Keratinocyte (primary cell): Measurements from ENCODE around the gene SLC12A6. TPM values are rescaled to one million over a fixed set of nuclear protein-coding genes. Genes with fewer than 3 reads are reported as not detected.

ENCODE experiments used
- DNase-seq: peaks from one replicate; pipeline ENCODE4 v3.0.0-alpha.2; 2011; ENCODE audit warnings: low read depth, missing footprints, low spot score
- FAIRE-seq: peaks from 2 replicates; lab custom pipeline; 2011; peaks lifted over from hg19 to GRCh38; lab: Jason Lieb, UNC
- H2AFZ ChIP-seq: 2 replicates; pipeline ENCODE4 v1.6.0; 2012; ENCODE audit warnings: low read length, control low read depth, inconsistent platforms; ENCODE audit not compliant: control insufficient read depth
- H3K27ac ChIP-seq: 2 replicates; pipeline ENCODE4 v1.5.1; 2011; ENCODE audit warnings: low read length; ENCODE audit not compliant: control insufficient read depth, insufficient read depth
- H3K27me3 ChIP-seq: 3 replicates; pipeline ENCODE4 v1.6.0; 2011; ENCODE audit warnings: low read length; ENCODE audit not compliant: control insufficient read depth, insufficient read depth; ENCODE audit errors: extremely low read depth
- H3K36me3 ChIP-seq, 2 experiments: 2 replicates in 1 of 2; 3 replicates in 1 of 2; pipeline ENCODE4 v1.5.1; 2011; ENCODE audit warnings: low read length in 2 of 2, mild to moderate bottlenecking in 1 of 2; ENCODE audit not compliant: control insufficient read depth in 2 of 2, insufficient read depth in 2 of 2; ENCODE audit errors: extremely low read depth in 1 of 2
- H3K4me1 ChIP-seq: 3 replicates; pipeline ENCODE4 v1.5.1; 2011; ENCODE audit warnings: low read length; ENCODE audit not compliant: control insufficient read depth, insufficient read depth; ENCODE audit errors: extremely low read depth
- H3K4me2 ChIP-seq: 3 replicates; pipeline ENCODE4 v1.6.0; 2011; ENCODE audit warnings: low read depth, low read length; ENCODE audit not compliant: control insufficient read depth, insufficient read depth; ENCODE audit errors: extremely low read depth
- H3K4me3 ChIP-seq, 3 experiments: fragments of 200-600 bp in 1 of 3; sonication (generic) in 1 of 3; 2 replicates in 2 of 3; 3 replicates in 1 of 3; pipeline ENCODE4 v1.5.1; 2011 to 2016; ENCODE audit warnings: low read length in 3 of 3, mild to moderate bottlenecking in 3 of 3, control low read depth in 2 of 3, inconsistent platforms in 1 of 3, low read depth in 1 of 3, mixed read lengths in 1 of 3, mixed run types in 1 of 3, moderate library complexity in 1 of 3; ENCODE audit not compliant: control insufficient read depth in 2 of 3, insufficient read depth in 2 of 3; ENCODE audit errors: extremely low read depth in 1 of 3
- H3K79me2 ChIP-seq: 2 replicates; pipeline ENCODE4 v1.6.0; 2012; ENCODE audit warnings: low read length; ENCODE audit not compliant: control insufficient read depth, insufficient read depth
- H3K9ac ChIP-seq: 3 replicates; pipeline ENCODE4 v1.6.0; 2011; ENCODE audit warnings: low read length; ENCODE audit not compliant: control insufficient read depth, insufficient read depth; ENCODE audit errors: extremely low read depth
- H3K9me1 ChIP-seq: 3 replicates; pipeline ENCODE4 v1.6.0; 2011; ENCODE audit warnings: low read length; ENCODE audit not compliant: control insufficient read depth, insufficient read depth; ENCODE audit errors: extremely low read depth
- H3K9me3 ChIP-seq: 2 replicates; pipeline ENCODE4 v1.5.1; 2012; ENCODE audit warnings: low read depth, low read length; ENCODE audit not compliant: control insufficient read depth
- H4K20me1 ChIP-seq: 3 replicates; pipeline ENCODE4 v1.6.0; 2011; ENCODE audit warnings: low read length; ENCODE audit not compliant: control insufficient read depth, insufficient read depth; ENCODE audit errors: extremely low read depth
- EZH2 ChIP-seq: IDR thresholded peaks from one replicate; pipeline ENCODE4 v1.6.1; 2012; ENCODE audit warnings: inconsistent platforms, mild to moderate bottlenecking, low read length, moderate library complexity
- dilution Hi-C: fragments of 300-500 bp; cut with MboI; formaldehyde crosslinking; loops from one replicate; pipeline ENCODE4 v1.7.0; 2020; ENCODE audit warnings: low sequenced_read_pairs; ENCODE audit not compliant: extremely low pct_ligation_motif_present
- polyA plus RNA-seq, 5 experiments: library from polyadenylated mRNA; depleted of rRNA in 3 of 5; stranded (reverse) in 3 of 5; stranded (forward) in 1 of 5; unstranded in 1 of 5; fragments of >200 nt; gene quantifications; 1 replicate in 1 of 5; 2 replicates in 3 of 5; 3 replicates in 1 of 5; pipeline versions ENCODE4 v1.2.1 to v1.2.3, GENCODE V29; 2011 to 2012; ENCODE audit warnings: missing spikeins in 2 of 5, low read depth in 1 of 5, low replicate concordance in 1 of 5
- TF ChIP-seq, protein P1 (sequence below), 3 experiments: IDR thresholded peaks in 1 of 3; conservative IDR thresholded peaks in 1 of 3; optimal IDR thresholded peaks in 1 of 3; 2 replicates in 2 of 3; 3 replicates in 1 of 3; pipeline versions ENCODE3 to v1.5.1; 2011; ENCODE audit warnings: low read length in 3 of 3, mild to moderate bottlenecking in 3 of 3, moderate library complexity in 2 of 3, control low read depth in 1 of 3, inconsistent platforms in 1 of 3; ENCODE audit not compliant: insufficient read depth in 2 of 3; ENCODE audit errors: extremely low read depth in 1 of 3

SLC12A6 gene
- polyA plus RNA-seq, 1 donor (not counting 4 experiments of a cell fraction or from before 2014, with no cell fraction given): 24.3 TPM

GRCh38 chr15:34284937-34285336, 52.6 kb downstream of the SLC12A6 start:
- no peaks in the 10 kb centered on the region for H3K27me3 ChIP-seq
- no peak for FAIRE-seq
- H3K9me1 ChIP-seq: no peaks in the 10 kb centered on the region
- H3K36me3 ChIP-seq: no peaks in the 10 kb centered on the region
- no peaks in the 10 kb centered on the region for H3K79me2 ChIP-seq
- TF ChIP-seq EZH2: no peak
- TF ChIP-seq, protein P1, sequence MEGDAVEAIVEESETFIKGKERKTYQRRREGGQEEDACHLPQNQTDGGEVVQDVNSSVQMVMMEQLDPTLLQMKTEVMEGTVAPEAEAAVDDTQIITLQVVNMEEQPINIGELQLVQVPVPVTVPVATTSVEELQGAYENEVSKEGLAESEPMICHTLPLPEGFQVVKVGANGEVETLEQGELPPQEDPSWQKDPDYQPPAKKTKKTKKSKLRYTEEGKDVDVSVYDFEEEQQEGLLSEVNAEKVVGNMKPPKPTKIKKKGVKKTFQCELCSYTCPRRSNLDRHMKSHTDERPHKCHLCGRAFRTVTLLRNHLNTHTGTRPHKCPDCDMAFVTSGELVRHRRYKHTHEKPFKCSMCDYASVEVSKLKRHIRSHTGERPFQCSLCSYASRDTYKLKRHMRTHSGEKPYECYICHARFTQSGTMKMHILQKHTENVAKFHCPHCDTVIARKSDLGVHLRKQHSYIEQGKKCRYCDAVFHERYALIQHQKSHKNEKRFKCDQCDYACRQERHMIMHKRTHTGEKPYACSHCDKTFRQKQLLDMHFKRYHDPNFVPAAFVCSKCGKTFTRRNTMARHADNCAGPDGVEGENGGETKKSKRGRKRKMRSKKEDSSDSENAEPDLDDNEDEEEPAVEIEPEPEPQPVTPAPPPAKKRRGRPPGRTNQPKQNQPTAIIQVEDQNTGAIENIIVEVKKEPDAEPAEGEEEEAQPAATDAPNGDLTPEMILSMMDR (optimal IDR thresholded peaks at IDR 0.05 in 1 of 3, IDR thresholded peaks at IDR 0.05 in 1 of 3, conservative IDR thresholded peaks at IDR 0.05 in 1 of 3; ENCODE audit: extremely low read depth in 1 of 3, insufficient read depth in 2 of 3, low read length in 3 of 3): no peak
- no peak for DNase-seq
- no peaks in the 10 kb centered on the region for H3K4me1 ChIP-seq
- dilution Hi-C loops: no loop called here
- H4K20me1 ChIP-seq: no peaks in the 10 kb centered on the region
- H2AFZ ChIP-seq: no peak overlapping the region
- no peak overlapping the region for H3K9ac ChIP-seq
- H3K4me3 ChIP-seq: no peak overlapping the region
- no peak overlapping the region for H3K27ac ChIP-seq
- H3K4me2 ChIP-seq: no peak overlapping the region
- H3K9me3 ChIP-seq: no peaks in the 10 kb centered on the region

DNA sequence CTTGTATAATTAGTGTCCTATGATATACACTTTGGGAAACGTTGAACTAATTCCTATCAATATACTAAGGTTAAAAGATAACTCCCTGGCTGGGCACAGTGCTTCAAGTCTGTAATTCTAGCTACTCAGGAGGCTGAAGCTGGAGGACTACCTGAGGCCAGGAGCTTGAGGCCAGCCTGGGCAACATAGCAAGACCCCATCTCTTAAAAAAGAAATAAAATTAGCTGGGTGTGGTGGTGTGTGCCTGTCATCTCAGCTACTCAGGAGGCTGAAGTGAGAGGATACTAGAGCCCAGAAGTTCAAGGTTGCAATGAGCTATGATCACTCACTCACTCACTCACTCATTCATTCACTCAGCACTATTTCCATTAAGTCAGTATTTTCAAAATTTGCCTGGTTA, 55.2 kb downstream of the SLC12A6 start:
- H3K4me1 ChIP-seq: no peaks in the 10 kb centered on the region
- no peaks in the 10 kb centered on the region for H3K9me1 ChIP-seq
- no peak overlapping the region for H3K4me3 ChIP-seq
- no peak for DNase-seq
- no peak overlapping the region for H3K27ac ChIP-seq
- H4K20me1 ChIP-seq: no peaks in the 10 kb centered on the region
- no peak overlapping the region for H3K4me2 ChIP-seq
- no peak overlapping the region for H2AFZ ChIP-seq
- H3K9ac ChIP-seq: no peak overlapping the region
- no peak for TF ChIP-seq EZH2
- TF ChIP-seq, protein P1 (optimal IDR thresholded peaks at IDR 0.05 in 1 of 3, IDR thresholded peaks at IDR 0.05 in 1 of 3, conservative IDR thresholded peaks at IDR 0.05 in 1 of 3; ENCODE audit: extremely low read depth in 1 of 3, insufficient read depth in 2 of 3, low read length in 3 of 3): no peak
- H3K27me3 ChIP-seq: no peaks in the 10 kb centered on the region
- dilution Hi-C loops: no loop called here
- H3K79me2 ChIP-seq: no peaks in the 10 kb centered on the region
- no peaks in the 10 kb centered on the region for H3K36me3 ChIP-seq
- FAIRE-seq: no peak
- no peaks in the 10 kb centered on the region for H3K9me3 ChIP-seq
